ENCODE measurements around the gene TKTL1.
A peak's percentile ranks its signal among the peaks of the same experiment; 100 is the strongest.

Gene TKTL1

DNA sequence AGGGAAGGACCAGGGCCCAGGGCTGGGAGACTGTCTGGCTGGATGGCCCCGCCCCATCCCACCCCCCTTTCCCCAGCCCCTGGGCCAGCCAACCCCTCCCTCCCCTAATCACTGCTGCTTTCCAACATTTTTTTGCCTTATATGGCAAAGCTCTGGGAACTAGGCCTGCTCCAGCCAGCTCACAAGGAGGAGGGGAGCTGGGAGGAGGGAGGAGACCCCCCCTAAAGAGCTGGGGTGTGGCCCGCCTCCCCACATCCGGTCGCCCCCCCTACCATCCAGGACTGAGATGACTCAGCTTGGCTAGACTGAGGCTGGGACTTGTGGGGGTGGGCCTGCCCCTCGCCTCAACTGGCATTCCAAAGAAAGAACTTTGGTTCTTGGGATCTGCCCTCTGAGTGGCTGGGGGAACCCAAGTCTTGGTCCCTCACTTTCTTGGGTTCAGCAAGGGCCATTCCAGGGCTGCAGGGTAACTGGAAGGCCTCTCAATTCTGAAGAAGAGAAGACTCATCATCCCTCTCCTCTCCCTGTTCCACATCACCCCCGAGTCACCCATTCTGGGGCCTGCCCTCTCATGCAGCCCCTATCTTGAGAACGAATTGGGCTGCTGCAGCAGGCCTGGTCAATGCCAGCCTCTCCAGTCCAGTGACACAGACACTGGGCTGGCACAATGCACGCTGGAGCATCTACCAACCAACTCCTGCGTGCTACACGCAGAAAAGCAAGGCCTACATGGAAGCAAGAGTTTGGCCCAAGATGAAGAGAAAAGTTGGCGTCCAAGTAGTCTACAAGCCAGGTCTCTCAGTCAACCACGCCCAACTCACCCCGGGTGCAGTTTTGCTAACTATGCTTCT, 74.1 kb downstream of the TKTL1 start:
- TF ChIP-seq POLR2A (IDR thresholded peaks at IDR 0.05; ENCODE audit: low read depth, low read length) = peak; percentile 36; the same call in 1 of the 2 replicates
- FAIRE-seq = no peak
- DNase-seq (ENCODE audit: insufficient read length, low spot score) = peak; percentile 78

DNA sequence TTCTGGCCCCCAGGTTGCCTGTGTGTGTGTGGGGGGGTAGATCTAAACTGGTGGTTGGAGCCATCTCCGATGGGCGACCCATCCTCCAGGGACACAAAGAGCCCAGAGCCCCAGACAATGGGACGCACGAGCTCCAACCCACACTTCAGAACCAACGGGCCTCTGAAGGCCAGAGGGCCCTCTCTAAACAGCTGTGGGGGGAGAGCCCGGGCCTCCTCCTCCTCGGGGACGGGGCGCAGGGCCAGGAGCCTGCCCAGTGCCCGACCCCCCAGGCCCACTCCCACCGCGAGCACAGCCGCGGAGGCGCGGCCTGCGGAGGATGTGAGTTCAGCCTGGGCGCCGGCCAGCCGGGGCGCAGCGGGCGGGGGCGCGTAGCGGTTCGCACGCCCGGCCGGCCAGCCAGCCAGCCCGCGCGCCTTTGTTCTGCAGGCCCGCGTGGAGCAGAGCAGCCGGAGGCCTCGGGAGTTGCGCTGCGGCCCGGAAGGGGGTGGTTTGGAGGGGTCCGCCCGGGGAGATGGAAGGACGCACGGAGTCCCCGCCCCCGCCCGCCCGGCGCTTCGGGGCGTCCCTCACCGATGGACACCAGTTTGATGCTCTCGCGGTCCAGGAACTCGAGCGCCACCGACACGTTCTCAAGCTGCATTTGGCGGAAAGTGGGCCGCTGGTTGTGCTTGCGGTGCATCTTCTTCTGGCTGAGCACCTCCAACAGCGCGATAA, 74.9 kb downstream of the TKTL1 start:
- FAIRE-seq = no peak

DNA sequence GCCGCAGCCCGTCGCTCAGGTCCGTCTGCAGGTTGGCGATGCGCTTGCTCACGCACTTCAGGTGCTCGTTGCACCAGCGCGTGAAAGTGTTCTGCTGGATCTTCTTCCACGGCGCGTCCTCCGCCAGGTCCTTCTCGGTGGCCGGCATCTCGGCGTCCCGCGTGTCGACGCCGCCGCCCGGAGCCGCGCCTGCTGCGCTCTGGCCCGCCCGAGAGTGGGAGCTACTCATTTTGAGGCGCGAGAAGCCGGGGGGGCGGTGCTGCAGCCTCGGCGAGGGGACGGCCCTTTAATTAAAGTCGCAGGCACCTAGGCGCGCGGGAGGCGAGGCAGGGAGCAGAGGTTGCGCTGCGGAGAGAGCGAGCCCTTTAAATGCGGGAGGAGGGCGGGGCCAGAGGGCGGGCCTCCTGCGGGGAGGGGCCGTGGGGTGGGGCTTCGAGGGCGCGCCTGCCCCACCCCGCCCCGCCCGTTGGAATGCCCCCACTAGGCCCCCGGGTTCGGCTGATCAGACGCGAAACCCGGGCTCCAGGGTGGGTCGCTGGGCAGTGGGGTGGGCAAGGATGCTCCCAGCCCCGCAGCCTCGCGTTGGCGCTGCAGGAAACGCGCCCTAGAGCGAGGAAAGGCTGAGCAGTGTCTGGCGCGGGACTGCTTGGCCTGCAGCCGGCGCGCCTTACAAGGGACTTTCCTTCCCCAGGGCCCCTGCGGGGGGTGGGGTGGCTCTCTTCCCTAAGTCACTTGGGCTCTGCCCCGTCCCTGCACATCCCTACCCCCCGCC, 75.6 kb downstream of the TKTL1 start:
- FAIRE-seq = no peak
- TF ChIP-seq POLR2A (IDR thresholded peaks at IDR 0.05; ENCODE audit: low read depth, low read length) = peak; percentile 100
- peak; percentile 76 for DNase-seq (ENCODE audit: insufficient read length, low spot score)

More for the DNA sequence above, 74.9 kb downstream of the TKTL1 start:
- TF ChIP-seq POLR2A (IDR thresholded peaks at IDR 0.05; ENCODE audit: low read depth, low read length) = no peak
- no peak for DNase-seq (ENCODE audit: insufficient read length, low spot score)

DNA sequence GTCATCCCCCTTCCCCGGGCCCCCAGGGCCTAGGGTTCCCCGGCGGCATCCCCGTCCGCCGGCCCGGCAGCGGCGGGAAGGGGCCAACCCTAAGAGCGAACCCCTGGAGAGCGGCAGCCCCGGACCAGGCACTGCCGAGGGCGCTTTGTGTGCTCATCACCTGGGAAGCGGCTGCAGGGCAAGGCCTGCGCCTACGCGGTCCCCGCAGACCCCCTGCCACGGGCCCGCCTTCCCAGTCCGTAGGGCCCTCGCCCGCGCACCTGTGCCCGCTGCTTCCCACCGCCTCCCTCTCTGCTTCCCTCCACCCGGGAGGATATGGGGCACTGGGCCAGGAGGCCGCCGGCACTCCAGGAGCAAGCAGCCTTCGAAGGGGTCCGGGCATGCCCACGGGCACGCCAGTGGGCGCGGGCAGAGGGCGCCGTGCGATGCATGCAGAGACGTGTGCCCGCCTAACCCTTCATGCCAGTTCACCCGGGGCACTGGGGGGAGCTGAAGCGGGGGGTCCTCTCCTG, 76.2 kb downstream of the TKTL1 start:
- DNase-seq (ENCODE audit: insufficient read length, low spot score) (no peak), FAIRE-seq (no peak)
- TF ChIP-seq POLR2A (IDR thresholded peaks at IDR 0.05; ENCODE audit: low read depth, low read length) = no peak

DNA sequence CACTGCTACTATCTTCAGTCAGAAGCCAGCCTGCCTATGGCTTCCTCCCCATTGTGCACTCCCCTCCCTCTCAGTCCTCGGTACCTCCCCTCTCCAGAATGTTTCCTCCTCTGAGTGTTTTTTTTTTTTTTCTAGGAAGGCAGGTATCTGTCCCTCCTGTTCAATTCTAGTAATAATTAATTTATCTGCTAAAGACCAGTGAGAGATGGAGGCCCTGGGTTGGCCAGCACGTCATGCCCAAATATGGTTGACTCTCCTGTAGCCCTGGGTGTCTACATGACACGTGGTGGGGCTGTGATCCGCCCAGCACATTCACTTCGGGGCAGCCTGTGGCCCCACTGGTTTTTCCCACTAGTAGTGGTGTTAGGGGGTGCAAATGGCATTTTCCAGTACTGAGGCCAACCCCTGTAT, 77.0 kb downstream of the TKTL1 start:
- TF ChIP-seq POLR2A (IDR thresholded peaks at IDR 0.05; ENCODE audit: low read depth, low read length) = no peak
- no peak for FAIRE-seq
- no peak for DNase-seq (ENCODE audit: insufficient read length, low spot score)

DNA sequence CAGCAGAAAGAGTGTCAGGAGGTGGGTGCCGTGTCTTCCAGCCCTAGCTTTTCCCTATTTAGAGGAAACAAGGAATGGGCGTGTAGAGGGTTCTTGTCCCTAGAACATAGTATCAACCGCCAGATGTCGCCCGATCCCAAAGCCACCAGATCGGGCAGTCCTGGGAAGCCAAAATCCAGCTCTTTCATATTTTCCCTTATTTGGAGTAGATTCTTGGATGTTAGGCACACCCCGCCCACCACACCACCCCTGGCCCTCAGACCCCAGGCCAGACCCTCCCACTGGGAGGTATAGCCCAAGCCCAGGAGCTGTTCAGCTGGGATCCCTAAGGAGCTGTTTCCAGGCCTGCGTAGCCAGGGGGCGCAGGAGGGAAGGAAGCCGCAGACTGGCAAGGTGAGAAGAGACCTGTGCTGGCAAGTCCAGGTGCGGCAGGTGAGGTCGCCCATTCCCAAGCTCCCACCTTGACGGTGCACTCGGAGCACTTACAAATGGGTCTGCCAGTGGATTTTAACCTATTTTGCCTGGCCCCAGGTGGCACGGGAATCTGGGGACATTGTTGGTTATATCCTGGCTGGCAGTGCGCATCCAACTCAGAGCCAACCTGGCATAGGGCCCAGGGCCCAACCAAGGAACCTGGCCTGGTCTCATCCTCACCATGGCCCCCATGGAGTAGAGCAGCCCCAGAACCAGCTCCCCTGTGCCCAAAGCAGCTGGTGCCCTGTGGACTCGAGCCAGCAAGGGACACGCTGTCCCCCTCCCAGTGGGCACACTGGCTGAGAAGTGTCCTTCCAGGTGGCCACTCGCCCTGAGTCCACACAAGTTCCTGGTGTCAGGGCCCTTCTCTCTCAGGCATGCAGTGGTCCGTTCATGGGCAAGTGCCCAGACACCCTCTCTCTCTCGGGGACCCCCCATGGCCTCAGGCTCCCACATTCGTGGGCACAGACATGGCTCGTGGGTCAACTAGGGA, 78.0 kb downstream of the TKTL1 start:
- no peak for TF ChIP-seq POLR2A (IDR thresholded peaks at IDR 0.05; ENCODE audit: low read depth, low read length)
- no peak for FAIRE-seq
- DNase-seq (ENCODE audit: insufficient read length, low spot score) = peak; percentile 44

DNA sequence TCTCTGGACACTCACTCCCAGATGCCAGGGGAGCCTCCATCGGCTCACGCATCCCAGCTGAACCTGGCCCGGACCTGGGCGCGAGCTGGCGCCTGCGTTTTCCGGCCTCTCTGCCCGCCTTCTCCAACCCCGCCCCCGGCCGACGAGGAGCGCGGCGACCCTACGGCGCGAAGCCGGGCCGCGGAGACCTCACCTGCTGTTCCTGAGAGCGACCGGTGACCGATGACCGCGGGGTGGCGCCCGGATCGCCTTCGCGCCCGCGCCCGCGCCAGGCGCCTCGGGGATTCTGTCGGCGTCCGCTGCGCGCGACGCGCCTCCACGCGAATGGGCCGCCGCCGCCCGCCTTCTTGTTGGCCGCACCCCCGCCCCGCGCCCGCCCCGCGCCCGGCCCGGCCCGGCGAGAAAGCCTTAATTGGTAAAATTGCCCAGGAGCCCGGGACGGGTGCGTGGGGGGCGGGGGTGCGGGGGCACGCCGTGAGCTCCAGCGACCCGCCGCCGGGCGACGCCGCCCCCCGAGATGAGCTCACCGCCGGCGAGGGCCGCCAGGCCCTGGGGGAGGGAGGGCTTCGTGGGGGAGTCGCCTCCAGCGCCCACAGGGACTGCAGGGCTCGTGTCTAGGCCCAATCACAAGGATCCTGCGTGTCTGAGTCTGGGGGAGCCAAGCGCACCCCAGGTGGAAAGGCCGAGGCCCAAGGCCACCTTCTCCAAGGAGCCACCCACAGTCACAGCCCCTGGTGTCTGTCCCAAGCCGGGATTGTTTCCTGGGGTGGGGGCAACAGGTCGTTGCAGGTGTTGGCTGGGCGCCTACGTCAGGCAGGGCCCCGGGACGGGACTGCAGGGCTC, 78.9 kb downstream of the TKTL1 start, which contains the start of gene FLNA:
Gene FLNA (minus strand): TSS at position 322 of the 843 bp plus-strand sequence. CDS start 3,389 bp downstream, outside the sequence.
- no peak for TF ChIP-seq POLR2A (IDR thresholded peaks at IDR 0.05; ENCODE audit: low read depth, low read length)
- no peak for FAIRE-seq
- DNase-seq (ENCODE audit: insufficient read length, low spot score) = no peak

DNA sequence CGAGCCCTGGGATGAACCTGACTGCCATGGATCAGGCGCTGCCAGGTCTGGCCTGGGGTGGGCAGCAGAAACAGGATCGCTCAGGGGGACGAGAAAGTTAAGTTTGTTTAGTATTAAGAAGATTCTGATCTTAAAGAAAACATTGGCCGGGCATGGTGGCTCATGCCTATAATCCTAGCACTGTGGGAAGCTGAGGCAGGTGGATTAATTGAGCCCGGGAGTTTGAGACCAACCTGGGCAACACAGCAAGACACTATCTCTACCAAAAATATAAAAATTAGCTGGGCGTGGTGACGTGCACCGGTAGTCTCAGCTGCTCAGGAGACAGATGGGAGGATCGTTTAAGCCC, 79.5 kb downstream of the TKTL1 start:
- no peak for TF ChIP-seq POLR2A (IDR thresholded peaks at IDR 0.05; ENCODE audit: low read depth, low read length)
- FAIRE-seq (no peak), DNase-seq (ENCODE audit: insufficient read length, low spot score) (no peak)

DNA sequence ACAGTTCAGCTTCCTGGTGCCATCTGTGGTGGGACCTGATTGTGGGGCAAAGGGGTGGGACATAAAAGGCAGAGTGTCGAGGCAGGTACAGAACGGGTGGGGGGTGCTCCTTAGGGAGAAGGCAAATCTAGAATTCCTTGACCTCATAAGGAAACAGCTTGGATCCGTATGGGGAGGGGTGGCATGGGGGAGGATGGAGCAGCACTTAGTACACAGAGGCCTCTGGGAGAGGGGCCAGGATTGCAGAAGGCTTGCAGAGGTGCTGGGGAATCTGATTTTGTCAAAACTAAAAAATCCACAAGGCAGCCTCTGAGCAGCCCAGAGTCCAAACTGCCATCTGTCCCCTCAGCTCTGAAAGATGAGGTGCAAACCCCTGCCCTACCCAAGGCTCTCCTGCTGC, 81.2 kb downstream of the TKTL1 start:
- no peak for FAIRE-seq
- DNase-seq (ENCODE audit: insufficient read length, low spot score) = no peak
- no peak for TF ChIP-seq POLR2A (IDR thresholded peaks at IDR 0.05; ENCODE audit: low read depth, low read length)

DNA sequence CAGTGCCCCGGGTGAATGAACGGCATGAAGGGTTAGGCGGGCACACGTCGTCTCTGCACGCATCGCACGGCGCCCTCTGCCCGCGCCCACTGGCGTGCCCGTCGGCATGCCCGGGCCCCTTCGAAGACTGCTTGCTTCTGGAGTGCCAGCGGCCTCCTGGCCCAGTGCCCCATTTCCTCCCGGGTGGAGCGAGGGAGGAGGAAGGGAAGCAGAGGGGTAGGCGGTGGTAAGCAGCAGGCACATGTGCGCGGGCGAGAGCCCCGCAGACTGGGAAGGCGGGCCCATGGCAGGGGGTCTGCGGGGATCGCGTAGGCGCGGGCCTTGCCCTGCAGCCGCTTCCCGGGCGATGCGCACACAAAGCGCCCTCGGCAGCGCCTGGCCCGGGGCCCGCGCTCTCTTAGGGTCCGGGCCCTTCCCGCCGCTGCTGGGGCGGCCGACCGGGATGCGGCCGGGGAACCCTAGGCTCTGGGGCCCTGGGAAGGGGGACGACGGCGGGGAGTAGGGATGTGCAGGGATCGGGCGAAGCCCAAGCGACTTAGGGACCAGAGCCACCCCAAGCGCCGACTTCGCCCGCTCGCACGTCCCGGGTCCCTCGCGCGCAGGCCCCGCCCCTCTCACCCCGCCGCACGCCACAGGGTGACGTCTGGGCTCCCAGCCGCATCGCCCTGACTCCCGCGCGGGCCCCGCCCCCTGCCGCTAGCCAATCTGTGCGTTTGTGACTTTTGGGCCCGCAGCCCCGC, 82.6 kb downstream of the TKTL1 start:
- peak; percentile 65 for TF ChIP-seq POLR2A (IDR thresholded peaks at IDR 0.05; ENCODE audit: low read depth, low read length)
- FAIRE-seq (no peak), DNase-seq (ENCODE audit: insufficient read length, low spot score) (no peak)

DNA sequence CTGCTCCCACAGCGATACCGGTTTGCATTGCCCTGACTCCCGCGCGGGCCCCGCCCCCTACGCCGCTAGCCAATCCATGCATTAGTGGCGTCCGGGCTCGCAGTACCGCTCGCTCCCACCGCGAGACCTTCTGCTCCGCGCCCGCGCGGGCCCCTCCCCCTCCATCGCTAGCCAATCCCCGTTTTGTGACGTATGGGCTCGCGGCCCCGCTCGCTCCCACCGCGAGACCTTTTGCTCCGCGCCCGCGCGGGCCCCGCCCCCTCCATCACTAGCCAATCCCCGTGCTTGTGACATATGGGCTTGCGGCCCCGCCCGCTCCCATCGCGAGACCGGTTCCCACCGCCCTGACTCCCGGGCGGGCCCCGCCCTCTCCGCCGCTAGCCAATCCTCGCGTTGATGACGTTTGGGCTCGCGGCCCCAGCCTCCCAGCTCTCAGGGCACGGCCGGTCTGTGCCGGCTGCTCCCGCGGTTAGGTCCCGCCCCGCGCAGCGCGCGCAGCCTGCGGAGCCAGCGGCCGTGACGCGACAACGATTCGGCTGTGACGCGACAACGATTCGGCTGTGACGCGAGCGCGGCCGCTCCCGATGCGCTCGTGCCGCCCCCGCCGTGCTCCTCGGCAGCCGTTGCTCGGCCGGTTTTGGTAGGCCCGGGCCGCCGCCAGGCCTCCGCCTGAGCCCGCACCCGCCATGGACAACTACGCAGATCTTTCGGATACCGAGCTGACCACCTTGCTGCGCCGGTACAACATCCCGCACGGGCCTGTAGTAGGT, 83.4 kb downstream of the TKTL1 start, which contains the start of gene EMD:
Gene EMD (plus strand): TSS at position 497 of the 770 bp plus-strand sequence. CDS start 190 bp downstream, at position 687.
- peak; percentile 74; the same call in 1 of the 2 replicates for TF ChIP-seq POLR2A (IDR thresholded peaks at IDR 0.05; ENCODE audit: low read depth, low read length)
- DNase-seq (ENCODE audit: insufficient read length, low spot score) (peak; percentile 51), FAIRE-seq (no peak)
